ENCODE measurements around the gene IER3IP1. TPM values are rescaled to one million over a fixed set of nuclear protein-coding genes. Genes with fewer than 3 reads are reported as not detected.

The IER3IP1 gene
- total and polyA plus RNA-seq, 8 donors: under 0.01 to 39.1 (median 12.0) TPM

DNA sequence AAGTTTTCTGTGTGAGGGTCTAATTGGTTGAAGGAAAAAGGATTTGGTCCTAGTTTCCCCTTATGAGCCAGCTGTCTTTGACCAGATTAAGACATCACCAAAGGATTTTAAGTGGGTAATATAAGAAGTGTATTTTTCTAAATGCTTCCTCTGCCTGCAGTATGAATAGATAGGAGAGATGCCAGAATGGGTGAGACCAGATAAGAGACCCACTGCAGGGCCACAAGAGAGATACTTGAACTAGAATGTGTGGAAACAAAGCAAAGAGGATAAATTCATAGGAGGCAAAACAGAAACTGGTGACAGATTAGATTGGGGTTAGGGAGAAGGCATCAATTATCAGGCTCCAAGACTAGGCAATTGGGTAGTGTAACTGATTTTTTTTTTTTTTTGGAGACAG, 24.7 kb downstream of the IER3IP1 start:
- Histone ChIP-seq H3K27ac (peak overlapping the region in 4 of 5 donors; percentile 86 to 92 (median 90)), H3K27me3 (no peaks in the 10 kb centered on the region), H3K9me3 (no peaks in the 10 kb centered on the region), H3K4me3 (peak overlapping the region; percentile 64 to 75 (median 71)), H3K4me1 (peaks cover 15 to 36% (median 26%) of the 10 kb centered on the region in 4 donors), H3K36me3 (peaks cover 0 to 30% (median 25%) of the 10 kb centered on the region in 4 donors)
- TF ChIP-seq POLR2A (IDR thresholded peaks at IDR 0.05) (no peak), POLR2AphosphoS5 (IDR thresholded peaks at IDR 0.05) (no peak), EP300 (IDR thresholded peaks at IDR 0.05) (no peak)
- TF ChIP-seq, protein P1, sequence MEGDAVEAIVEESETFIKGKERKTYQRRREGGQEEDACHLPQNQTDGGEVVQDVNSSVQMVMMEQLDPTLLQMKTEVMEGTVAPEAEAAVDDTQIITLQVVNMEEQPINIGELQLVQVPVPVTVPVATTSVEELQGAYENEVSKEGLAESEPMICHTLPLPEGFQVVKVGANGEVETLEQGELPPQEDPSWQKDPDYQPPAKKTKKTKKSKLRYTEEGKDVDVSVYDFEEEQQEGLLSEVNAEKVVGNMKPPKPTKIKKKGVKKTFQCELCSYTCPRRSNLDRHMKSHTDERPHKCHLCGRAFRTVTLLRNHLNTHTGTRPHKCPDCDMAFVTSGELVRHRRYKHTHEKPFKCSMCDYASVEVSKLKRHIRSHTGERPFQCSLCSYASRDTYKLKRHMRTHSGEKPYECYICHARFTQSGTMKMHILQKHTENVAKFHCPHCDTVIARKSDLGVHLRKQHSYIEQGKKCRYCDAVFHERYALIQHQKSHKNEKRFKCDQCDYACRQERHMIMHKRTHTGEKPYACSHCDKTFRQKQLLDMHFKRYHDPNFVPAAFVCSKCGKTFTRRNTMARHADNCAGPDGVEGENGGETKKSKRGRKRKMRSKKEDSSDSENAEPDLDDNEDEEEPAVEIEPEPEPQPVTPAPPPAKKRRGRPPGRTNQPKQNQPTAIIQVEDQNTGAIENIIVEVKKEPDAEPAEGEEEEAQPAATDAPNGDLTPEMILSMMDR (IDR thresholded peaks at IDR 0.05): no peak
- intact Hi-C loops (cut with DNase I; ENCODE audit: low total_unique reads): no loop called here
- DNase-seq: no peak

DNA sequence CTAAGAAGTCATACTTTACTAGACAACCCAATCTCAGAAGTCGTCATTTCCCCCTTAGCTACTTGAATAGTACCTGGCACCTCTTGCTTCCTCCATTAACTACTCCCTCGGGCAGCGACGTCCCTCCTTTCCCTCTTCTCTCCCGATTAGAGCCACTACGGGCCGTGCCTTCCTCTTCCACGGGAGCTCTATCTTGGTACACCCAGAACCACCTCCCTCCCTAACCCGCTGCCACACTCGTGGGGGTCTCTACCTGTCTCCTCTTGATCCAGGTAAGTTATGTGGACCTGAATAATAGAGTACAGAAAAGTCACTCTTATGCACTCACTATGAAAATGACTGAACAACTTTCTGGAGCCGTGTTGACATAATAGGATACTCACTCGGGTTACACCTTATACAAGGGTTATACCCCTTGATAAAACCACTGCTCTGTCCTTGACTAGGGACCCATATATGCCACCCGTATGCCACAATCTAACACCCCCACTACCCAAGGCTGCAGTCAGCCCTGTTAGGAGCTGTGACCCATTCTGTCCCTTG, 25.3 kb downstream of the IER3IP1 start:
- Histone ChIP-seq H3K4me3 (peak overlapping the region; percentile 64 to 75 (median 71)), H3K4me1 (peaks cover 15 to 40% (median 26%) of the 10 kb centered on the region in 4 donors), H3K27ac (peak overlapping the region; percentile 86 to 92 (median 89)), H3K27me3 (no peaks in the 10 kb centered on the region), H3K36me3 (peaks cover 0 to 29% (median 23%) of the 10 kb centered on the region in 4 donors), H3K9me3 (no peaks in the 10 kb centered on the region)
- no peak for TF ChIP-seq POLR2A (IDR thresholded peaks at IDR 0.05)
- no peak for TF ChIP-seq EP300 (IDR thresholded peaks at IDR 0.05)
- TF ChIP-seq POLR2AphosphoS5 (IDR thresholded peaks at IDR 0.05): no peak
- TF ChIP-seq, protein P1 (IDR thresholded peaks at IDR 0.05): no peak
- DNase-seq: no peak
- WGBS, 5 donors: 2 to 5% (median 3%) methylated on average over 13 of the region's 13 CpGs
- intact Hi-C loops (cut with DNase I; ENCODE audit: low total_unique reads): no loop called here

DNA sequence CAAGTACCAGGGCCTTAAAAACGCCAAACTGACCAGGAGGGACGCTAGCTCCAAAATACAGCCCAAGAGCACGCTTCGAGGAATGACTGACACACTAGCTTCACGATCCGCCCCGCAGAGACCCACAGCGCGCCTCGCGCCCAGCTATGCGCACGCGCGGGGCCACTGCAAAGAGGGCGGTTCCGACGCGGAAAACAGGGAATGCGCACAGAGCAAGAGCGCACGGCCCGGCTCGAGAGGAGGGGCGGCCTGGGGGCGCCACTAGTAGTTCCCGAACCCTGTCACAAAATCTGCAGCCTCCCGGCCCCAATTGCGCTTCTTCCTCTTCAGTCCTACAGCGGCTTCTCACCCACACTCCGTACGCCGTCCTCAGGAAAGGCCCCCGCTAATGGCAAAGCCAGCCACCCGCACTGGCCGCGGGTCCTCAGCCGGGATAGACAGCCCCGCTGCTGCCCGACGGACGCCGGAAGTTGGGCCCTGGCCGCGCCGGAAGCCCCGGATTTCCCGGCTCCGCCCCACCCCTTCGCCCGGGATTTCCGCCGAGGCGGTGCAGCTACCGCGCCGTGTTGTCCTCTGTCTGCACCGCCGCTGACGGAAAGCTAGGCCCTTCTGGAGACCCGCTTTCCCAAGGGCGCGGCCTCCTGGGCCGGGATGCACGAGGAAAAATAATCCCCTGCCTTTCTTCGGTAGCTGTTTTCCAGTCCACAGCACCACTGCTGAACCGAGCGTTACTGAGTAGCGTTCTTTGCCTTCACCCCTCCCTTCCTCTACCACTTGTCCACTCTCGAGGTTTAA, 25.9 kb downstream of the IER3IP1 start, which contains the start of gene HDHD2:
TSS of gene HDHD2 (minus strand) at position 472 of the 795 bp plus-strand sequence. CDS start 14,061 bp downstream, outside the sequence.
- no peaks in the 10 kb centered on the region for H3K27me3 ChIP-seq
- H3K4me1 ChIP-seq: peaks cover 15 to 43% (median 26%) of the 10 kb centered on the region in 4 donors
- H3K27ac ChIP-seq: peak within 1 kb of the TSS; percentile 86 to 92 (median 89)
- intact Hi-C loops (cut with DNase I; ENCODE audit: low total_unique reads): no loop called here
- H3K9me3 ChIP-seq: no peaks in the 10 kb centered on the region
- H3K36me3 ChIP-seq: peaks cover 0 to 22% (median 18%) of the 10 kb centered on the region in 4 donors
- 0 to 1% (median 0%) methylated on average over 45 to 70 of the region's 70 CpGs for WGBS, 5 donors
- DNase-seq: peak; percentile 80 to 94
- H3K4me3 ChIP-seq: peak within 1 kb of the TSS; percentile 64 to 75 (median 71)
- TF ChIP-seq POLR2AphosphoS5 (IDR thresholded peaks at IDR 0.05): peak; percentile 30 to 93 (median 85)
- TF ChIP-seq EP300 (IDR thresholded peaks at IDR 0.05): no peak
- TF ChIP-seq, protein P1 (IDR thresholded peaks at IDR 0.05): no peak
- peak in 2 of 4 donors; percentile 26 to 87 for TF ChIP-seq POLR2A (IDR thresholded peaks at IDR 0.05)

DNA sequence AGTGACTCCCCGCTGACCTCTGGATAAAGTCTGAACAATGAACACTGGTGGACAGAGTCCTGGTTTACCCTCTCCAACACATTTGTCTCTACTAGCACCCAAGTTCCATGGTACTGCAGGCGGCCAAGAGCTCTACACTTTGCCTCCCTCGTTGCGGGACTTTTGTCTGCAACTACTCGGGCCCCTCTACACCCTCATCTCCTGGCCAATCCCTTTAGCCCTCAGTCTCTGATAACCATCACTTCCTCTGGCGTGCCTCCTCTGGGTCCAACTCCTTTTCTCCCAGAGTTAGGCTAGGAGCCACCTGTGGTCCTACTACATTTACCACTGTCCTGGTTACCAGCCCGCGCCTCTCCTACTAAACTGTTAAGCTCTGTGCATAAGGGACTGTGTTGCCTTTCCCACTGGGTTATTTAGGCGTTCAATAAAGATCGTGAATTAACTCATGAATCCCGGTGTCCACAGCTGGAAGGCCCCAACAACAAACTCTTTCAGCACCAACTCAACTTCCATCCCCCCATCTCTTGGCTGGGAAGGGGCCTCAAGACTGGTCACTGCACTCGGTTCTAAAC, 26.6 kb downstream of the IER3IP1 start:
- Histone ChIP-seq H3K9me3 (no peaks in the 10 kb centered on the region), H3K27me3 (no peaks in the 10 kb centered on the region), H3K4me1 (peaks cover 15 to 43% (median 29%) of the 10 kb centered on the region in 4 donors), H3K36me3 (peaks cover 0 to 16% (median 12%) of the 10 kb centered on the region in 4 donors), H3K4me3 (peak overlapping the region; percentile 64 to 75 (median 71)), H3K27ac (peak overlapping the region; percentile 86 to 92 (median 89))
- no peak for TF ChIP-seq EP300 (IDR thresholded peaks at IDR 0.05)
- no peak for TF ChIP-seq POLR2AphosphoS5 (IDR thresholded peaks at IDR 0.05)
- TF ChIP-seq, protein P1 (IDR thresholded peaks at IDR 0.05): no peak
- no peak for DNase-seq
- intact Hi-C loops (cut with DNase I; ENCODE audit: low total_unique reads): no loop called here
- WGBS, 5 donors: 19 to 28% (median 25%) methylated on average over 12 of the region's 12 CpGs
